Neuronal stem cell (in vitro differentiated cells): ENCODE measurements around the gene FAM124A.

Experiments used
- DNase-seq: peaks from one replicate; pipeline ENCODE4 v3.0.0-alpha.2; 2013; ENCODE audit warnings: low spot score
- H2AFZ ChIP-seq: one replicate; pipeline ENCODE4 v1.6.1; 2013; ENCODE audit warnings: mild to moderate bottlenecking, low read length, inconsistent platforms
- H2AK5ac ChIP-seq: 2 replicates; pipeline ENCODE4 v1.6.1; 2013; ENCODE audit warnings: low read depth, mild to moderate bottlenecking, inconsistent platforms, low read length, moderate library complexity, mixed read lengths
- H2BK120ac ChIP-seq: 2 replicates; pipeline ENCODE4 v1.6.1; 2013; ENCODE audit warnings: low read depth, mild to moderate bottlenecking, inconsistent platforms, low read length, moderate library complexity, mixed read lengths
- H2BK12ac ChIP-seq: one replicate; pipeline ENCODE4 v1.6.1; 2013; ENCODE audit warnings: low read length, inconsistent platforms
- H2BK15ac ChIP-seq: 2 replicates; pipeline ENCODE4 v1.6.1; 2013; ENCODE audit warnings: mild to moderate bottlenecking, low read length, inconsistent platforms, mixed read lengths
- H2BK5ac ChIP-seq: one replicate; pipeline ENCODE4 v1.6.1; 2013; ENCODE audit warnings: inconsistent platforms, mild to moderate bottlenecking, low read length, moderate library complexity
- H3K14ac ChIP-seq: one replicate; pipeline ENCODE4 v1.6.1; 2013; ENCODE audit warnings: low read length, inconsistent platforms
- H3K18ac ChIP-seq: 2 replicates; pipeline ENCODE4 v1.6.1; 2013; ENCODE audit warnings: low read length, inconsistent platforms
- H3K23ac ChIP-seq: 2 replicates; pipeline ENCODE4 v1.6.1; 2013; ENCODE audit warnings: low read depth, mild to moderate bottlenecking, mixed read lengths, low read length, inconsistent platforms; ENCODE audit not compliant: poor library complexity
- H3K27ac ChIP-seq: replicated peaks from 3 replicates; pipeline ENCODE4 v1.5.1; 2013; ENCODE audit warnings: low read length, inconsistent platforms
- H3K27me3 ChIP-seq, 3 experiments: 2 replicates each; pipeline ENCODE4 v1.6.1; 2013; ENCODE audit warnings: low read length in 3 of 3, mild to moderate bottlenecking in 2 of 3, inconsistent platforms in 1 of 3, low read depth in 1 of 3, mixed read lengths in 1 of 3, moderate library complexity in 1 of 3; ENCODE audit not compliant: control insufficient read depth in 3 of 3, insufficient read depth in 3 of 3
- H3K36me3 ChIP-seq, 2 donors: replicated peaks in 1 of 2; 2 replicates each; pipeline ENCODE4 v1.6.1; 2013; ENCODE audit warnings: low read length in 2 of 2; ENCODE audit not compliant: control insufficient read depth in 2 of 2, insufficient read depth in 2 of 2
- H3K4ac ChIP-seq: 2 replicates; pipeline ENCODE4 v1.6.1; 2013; ENCODE audit warnings: inconsistent platforms, mild to moderate bottlenecking, low read length, moderate library complexity
- H3K4me1 ChIP-seq, 2 donors: 1 replicate in 1 of 2; 2 replicates in 1 of 2; pipeline ENCODE4 v1.6.1; 2013; ENCODE audit warnings: low read length in 2 of 2, low read depth in 1 of 2; ENCODE audit not compliant: control insufficient read depth in 2 of 2, insufficient read depth in 1 of 2
- H3K4me2 ChIP-seq: one replicate; pipeline ENCODE4 v1.6.1; 2013; ENCODE audit warnings: mild to moderate bottlenecking, low read length, inconsistent platforms; ENCODE audit not compliant: insufficient read depth, poor library complexity, severe bottlenecking
- H3K4me3 ChIP-seq, 2 donors: 2 replicates each; pipeline ENCODE4 v1.5.1; 2013; ENCODE audit warnings: low read length in 2 of 2, mild to moderate bottlenecking in 2 of 2, inconsistent platforms in 1 of 2, moderate library complexity in 1 of 2
- H3K79me1 ChIP-seq: one replicate; pipeline ENCODE4 v1.6.1; 2013; ENCODE audit warnings: low read depth, mild to moderate bottlenecking, inconsistent platforms, low read length, moderate library complexity
- H3K9ac ChIP-seq: one replicate; pipeline ENCODE4 v1.6.1; 2013; ENCODE audit warnings: mild to moderate bottlenecking, low read depth, low read length, inconsistent platforms; ENCODE audit not compliant: poor library complexity
- H3K9me3 ChIP-seq, 2 donors: replicated peaks in 1 of 2; 2 replicates each; pipeline versions ENCODE3 to v1.6.1; 2013; ENCODE audit warnings: low read length in 2 of 2, mild to moderate bottlenecking in 2 of 2, inconsistent platforms in 1 of 2, low read depth in 1 of 2, mixed read lengths in 1 of 2, moderate library complexity in 1 of 2; ENCODE audit not compliant: control insufficient read depth in 2 of 2, insufficient read depth in 1 of 2
- H4K8ac ChIP-seq: one replicate; pipeline ENCODE4 v1.6.1; 2013; ENCODE audit warnings: low read depth, mild to moderate bottlenecking, inconsistent platforms, low read length, moderate library complexity
- H4K91ac ChIP-seq: one replicate; pipeline ENCODE4 v1.6.1; 2013; ENCODE audit warnings: low read length, low read depth, mild to moderate bottlenecking, inconsistent platforms; ENCODE audit not compliant: poor library complexity
- WGBS, 2 donors: extraction: QIAGEN DNeasy Blood & Tissue Kit; methylation state at CpG; one replicate each; pipeline ENCODE4 v1.1.7; 2013; ENCODE audit warnings: missing lambda C conversion rate in 2 of 2, mixed read lengths in 1 of 2; ENCODE audit not compliant: insufficient read length in 2 of 2, insufficient replicate concordance in 1 of 2; ENCODE audit errors: extremely low coverage in 2 of 2; 5-methylcytosine and 5-hydroxymethylcytosine counted together

FAM124A gene

DNA sequence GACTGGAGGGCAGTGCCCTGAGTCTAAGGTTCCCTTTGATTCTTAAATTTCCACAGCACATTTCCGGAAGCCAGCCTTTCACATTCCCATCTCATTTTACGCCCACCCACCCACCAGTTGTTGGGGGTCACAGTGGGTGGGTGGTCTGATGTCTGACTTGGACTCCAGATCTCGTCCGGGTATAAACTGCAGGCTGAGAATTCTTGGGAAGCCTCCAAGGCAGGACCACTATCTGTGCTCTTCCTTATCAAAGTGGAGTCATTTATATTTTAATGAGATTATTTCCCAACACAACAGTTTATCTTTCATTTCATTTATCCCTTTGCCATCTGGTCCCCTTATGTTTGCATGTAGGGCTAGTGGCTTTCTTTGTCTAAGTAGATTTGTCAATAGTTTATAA is 3.6 kb upstream of the FAM124A start:
- peaks cover 0 to 2% of the 10 kb centered on the region in 2 donors for H3K4me1 ChIP-seq
- no peak overlapping the region for H3K18ac ChIP-seq
- H2AFZ ChIP-seq = no peak overlapping the region
- no peak overlapping the region for H3K9ac ChIP-seq
- H2BK120ac ChIP-seq = no peak overlapping the region
- H2BK5ac ChIP-seq = no peak overlapping the region
- no peak overlapping the region for H3K4me3 ChIP-seq
- no peak overlapping the region for H3K14ac ChIP-seq
- no peak overlapping the region for H2BK12ac ChIP-seq
- no peaks in the 10 kb centered on the region for H3K36me3 ChIP-seq
- H3K4me2 ChIP-seq = no peak overlapping the region
- H4K8ac ChIP-seq = no peak overlapping the region
- DNase-seq = no peak
- no peak overlapping the region for H2BK15ac ChIP-seq
- H3K4ac ChIP-seq = no peak overlapping the region
- no peaks in the 10 kb centered on the region for H3K79me1 ChIP-seq
- no peak overlapping the region for H2AK5ac ChIP-seq
- H3K27ac ChIP-seq = no peak overlapping the region
- peaks cover 0 to 53% (median 2%) of the 10 kb centered on the region in 3 experiments for H3K27me3 ChIP-seq
- no peaks in the 10 kb centered on the region for H3K9me3 ChIP-seq
- H4K91ac ChIP-seq = no peak overlapping the region
- WGBS, 2 donors = no CpG with 5 or more reads among the region's 4 CpGs
- no peak overlapping the region for H3K23ac ChIP-seq

DNA sequence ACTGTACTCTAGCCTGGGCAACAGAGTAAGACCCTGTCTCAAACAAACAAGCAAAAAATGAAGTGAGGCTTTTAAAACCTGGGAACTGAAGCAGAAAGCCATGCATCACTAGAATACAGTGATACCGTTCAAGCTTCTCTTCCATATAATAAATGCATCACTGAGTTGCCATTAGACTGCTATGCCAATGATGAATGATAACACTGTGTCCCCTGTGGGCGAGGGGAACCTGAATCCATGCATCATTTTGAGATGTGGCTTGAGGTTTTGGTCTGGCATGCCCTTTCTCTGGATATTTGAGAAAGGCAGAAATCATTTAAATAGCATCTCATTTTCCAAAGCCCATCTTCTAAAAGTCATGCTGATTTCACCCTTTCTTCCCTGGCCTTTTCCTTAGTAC is 1.5 kb upstream of the FAM124A start:
- Histone ChIP-seq H2BK12ac (no peak overlapping the region), H3K79me1 (peaks cover 2% of the 10 kb centered on the region), H2BK15ac (no peak overlapping the region), H3K4ac (no peak overlapping the region), H2BK120ac (no peak overlapping the region), H3K18ac (no peak overlapping the region), H3K36me3 (no peaks in the 10 kb centered on the region), H3K4me2 (no peak overlapping the region), H2BK5ac (no peak overlapping the region), H4K8ac (no peak overlapping the region), H2AFZ (no peak overlapping the region), H3K9ac (no peak overlapping the region), H3K4me1 (peaks cover 0 to 6% of the 10 kb centered on the region in 2 donors), H3K27me3 (peaks cover 0 to 43% (median 2%) of the 10 kb centered on the region in 3 experiments), H3K9me3 (no peaks in the 10 kb centered on the region), H3K14ac (no peak overlapping the region), H3K4me3 (no peak overlapping the region), H3K23ac (no peak overlapping the region), H4K91ac (no peak overlapping the region), H2AK5ac (no peak overlapping the region), H3K27ac (no peak overlapping the region)
- DNase-seq = no peak
- no CpG with 5 or more reads among the region's 2 CpGs for WGBS, 2 donors

- no peak overlapping the region for H3K4me2 ChIP-seq
- peaks cover 2% of the 10 kb centered on the region for H3K79me1 ChIP-seq
- H3K27ac ChIP-seq = no peak overlapping the region
- H2AK5ac ChIP-seq = no peak overlapping the region
- H3K9ac ChIP-seq = no peak overlapping the region
- H3K18ac ChIP-seq = no peak overlapping the region
- H2BK120ac ChIP-seq = no peak overlapping the region
- no peak overlapping the region for H3K23ac ChIP-seq
- H3K4me1 ChIP-seq = peaks cover 0 to 6% of the 10 kb centered on the region in 2 donors
- H3K27me3 ChIP-seq = peaks cover 0 to 43% (median 2%) of the 10 kb centered on the region in 3 experiments
- H2AFZ ChIP-seq = no peak overlapping the region
- no peak overlapping the region for H2BK12ac ChIP-seq
- H2BK5ac ChIP-seq = no peak overlapping the region
- no peak for DNase-seq
- WGBS, 2 donors = no CpG with 5 or more reads among the region's 4 CpGs
- H3K14ac ChIP-seq = no peak overlapping the region
- no peak overlapping the region for H4K8ac ChIP-seq
- H3K36me3 ChIP-seq = no peaks in the 10 kb centered on the region
- no peak overlapping the region for H3K4me3 ChIP-seq
- no peak overlapping the region for H2BK15ac ChIP-seq
- no peak overlapping the region for H4K91ac ChIP-seq
- H3K4ac ChIP-seq = no peak overlapping the region
- H3K9me3 ChIP-seq = no peaks in the 10 kb centered on the region
These were observed 1.1 kb upstream of the FAM124A start for GRCh38 chr13:51221108-51221507.

GRCh38 chr13:51221674-51222036 is 543 bp upstream of the FAM124A start:
- Histone ChIP-seq H3K36me3 (peaks cover 0 to 3% of the 10 kb centered on the region in 2 donors), H2BK120ac (peak overlapping the region; percentile 97), H4K91ac (peak overlapping the region; percentile 97), H3K18ac (peak overlapping the region; percentile 99), H3K9me3 (no peaks in the 10 kb centered on the region), H3K23ac (peak overlapping the region; percentile 95), H3K27me3 (peaks cover 0 to 43% (median 2%) of the 10 kb centered on the region in 3 experiments), H2AFZ (peak overlapping the region; percentile 99), H3K14ac (peak overlapping the region; percentile 100), H3K4me1 (peaks cover 0 to 7% of the 10 kb centered on the region in 2 donors), H3K9ac (peak overlapping the region; percentile 99), H4K8ac (no peak overlapping the region), H2AK5ac (no peak overlapping the region), H3K4me3 (peak overlapping the region; percentile 94 to 95), H3K27ac (no peak overlapping the region), H2BK12ac (peak overlapping the region; percentile 98), H3K4ac (peak overlapping the region; percentile 76), H2BK5ac (no peak overlapping the region), H3K4me2 (peak overlapping the region; percentile 95), H3K79me1 (peaks cover 2% of the 10 kb centered on the region), H2BK15ac (peak overlapping the region; percentile 87)
- DNase-seq = no peak
- no CpG with 5 or more reads among the region's 11 CpGs for WGBS, 2 donors
